NCI-H146 treated with DMSO at 0.1 percent for 48 hours (cell line): ENCODE measurements around the gene LAMA2.

Experiments
- DNase-seq: peaks from one replicate; lab custom pipeline; 2025; ENCODE audit not compliant: unreplicated experiment; lab: John Stamatoyannopoulos, UW

The LAMA2 gene

GRCh38 chr6:129546702-129547101 is 663.8 kb downstream of the LAMA2 start:
- peak; percentile 76 for DNase-seq

- no peak for DNase-seq
These were observed 668.5 kb downstream of the LAMA2 start for GRCh38 chr6:129551486-129551885.

GRCh38 chr6:129552413-129552812 is 669.5 kb downstream of the LAMA2 start:
- no peak for DNase-seq

- DNase-seq = no peak
These were observed 672.4 kb downstream of the LAMA2 start for GRCh38 chr6:129555206-129555832.

- no peak for DNase-seq
These were observed 675.3 kb downstream of the LAMA2 start for GRCh38 chr6:129558248-129558647.

- DNase-seq = no peak
These were observed 682.4 kb downstream of the LAMA2 start for GRCh38 chr6:129565366-129565765.

GRCh38 chr6:129565811-129566210 is 682.9 kb downstream of the LAMA2 start:
- no peak for DNase-seq
